K562 (cell line): ENCODE measurements around the gene HSD3B7. TPM values are rescaled to one million over a fixed set of nuclear protein-coding genes. Genes with fewer than 3 reads are reported as not detected.

Experiments used
- ATF1 ChIP-seq, 2 experiments: fragments of 450-650 bp in 1 of 2; IDR thresholded peaks; 2 replicates each; pipeline ENCODE4 v1.6.1; 2016; ENCODE audit warnings: missing compliant biosample characterization in 1 of 2, missing genetic modification characterization in 1 of 2
- CAMTA2 ChIP-seq: fragments of 250-450 bp; sonication (Bioruptor Pico); conservative IDR thresholded peaks from 2 replicates; pipeline ENCODE4 v1.5.1; 2022
- COPS2 ChIP-seq: fragments of 450-650 bp; conservative IDR thresholded peaks from 2 replicates; pipeline ENCODE4 v1.6.1; 2016; ENCODE audit warnings: mild to moderate bottlenecking, moderate library complexity
- ETV5 ChIP-seq: sonication (generic); formaldehyde crosslinking; IDR thresholded peaks from 2 replicates; pipeline ENCODE4 v1.4.0; 2020; ENCODE audit warnings: low read depth, mild to moderate bottlenecking, missing genetic modification reagents
- FOS ChIP-seq: IDR thresholded peaks from 3 replicates; pipeline ENCODE4 v1.6.1; 2011; ENCODE audit not compliant: insufficient read length; ENCODE audit errors: extremely low read depth
- PRPF4 ChIP-seq: fragments of 200-400 bp; formaldehyde crosslinking; IDR thresholded peaks from one replicate; pipeline ENCODE4 v1.6.1; 2017; ENCODE audit warnings: low read length, low read depth, mild to moderate bottlenecking; ENCODE audit not compliant: insufficient read depth, poor library complexity, severe bottlenecking
- SAFB ChIP-seq: fragments of 200-400 bp; formaldehyde crosslinking; IDR thresholded peaks from 2 replicates; pipeline ENCODE4 v1.6.1; 2017; ENCODE audit warnings: low read depth, low read length, borderline replicate concordance
- ZBTB17 ChIP-seq: fragments of 450-650 bp; formaldehyde crosslinking; IDR thresholded peaks from 2 replicates; pipeline ENCODE4 v1.4.0; 2020; ENCODE audit warnings: mild to moderate bottlenecking
- ZNF253 ChIP-seq: fragments of 250-450 bp; sonication (Bioruptor Pico); conservative IDR thresholded peaks from 2 replicates; pipeline ENCODE4 v1.6.1; 2021; ENCODE audit warnings: mild to moderate bottlenecking
- ZNF695 ChIP-seq: fragments of 450-650 bp; formaldehyde crosslinking; IDR thresholded peaks from 2 replicates; pipeline ENCODE4 v1.4.0; 2020; ENCODE audit warnings: mild to moderate bottlenecking, moderate library complexity
- ZNF75A ChIP-seq: fragments of 450-650 bp; formaldehyde crosslinking; IDR thresholded peaks from 2 replicates; pipeline ENCODE4 v1.4.0; 2020; ENCODE audit warnings: mild to moderate bottlenecking
- polyA plus RNA-seq, 8 experiments: library from polyadenylated mRNA; depleted of rRNA in 4 of 8; stranded (reverse) in 5 of 8; unstranded in 3 of 8; fragments of >200 nt; fragmentation: Nextera tagmentation in 2 of 8; fragmentation: Illumina TruSeq in 1 of 8; extraction: Ambion mirVana in 2 of 8; extraction: Trizol in 1 of 8; gene quantifications; 2 replicates each; pipeline versions ENCODE4 v1.2.1 to v1.2.3, GENCODE V29; 2011 to 2014; ENCODE audit warnings: inconsistent platforms in 1 of 8, missing spikeins in 1 of 8
- total RNA-seq, 7 experiments: library from RNA; depleted of rRNA in 6 of 7; stranded (reverse); fragments of >200 nt in 6 of 7; fragmentation: Illumina TruSeq in 2 of 7; extraction: Trizol in 2 of 7; gene quantifications; 2 replicates each; pipeline versions ENCODE4 v1.2.1 to v1.2.3, GENCODE V29; 2011 to 2021; ENCODE audit warnings: low replicate concordance in 1 of 7
- TF ChIP-seq, protein P1 (sequence below): fragments of 150-350 bp; conservative IDR thresholded peaks from 2 replicates; pipeline ENCODE4 v1.6.1; 2014; ENCODE audit warnings: low read length
- TF ChIP-seq, protein P2 (sequence below): fragments of 200-800 bp; sonication (Bioruptor generic); IDR thresholded peaks from 2 replicates; pipeline ENCODE4 v1.6.1; 2016; ENCODE audit warnings: missing genetic modification characterization, missing compliant biosample characterization
- TF ChIP-seq, protein P3 (sequence below): fragments of 450-650 bp; formaldehyde crosslinking; IDR thresholded peaks from 2 replicates; pipeline ENCODE4 v1.4.0; 2020; ENCODE audit warnings: mild to moderate bottlenecking, moderate library complexity
- TF ChIP-seq, protein P4 (sequence below), 3 experiments: fragments of 200-800 bp in 1 of 3; sonication (Bioruptor generic) in 1 of 3; sonication (generic) in 1 of 3; formaldehyde crosslinking in 1 of 3; IDR thresholded peaks; 2 replicates each; pipeline versions ENCODE4 v1.6.1 to v1.8.0; 2016 to 2022; ENCODE audit warnings: mild to moderate bottlenecking in 2 of 3, missing compliant biosample characterization in 2 of 3, missing genetic modification characterization in 2 of 3, missing genetic modification reagents in 1 of 3

The HSD3B7 gene
- total and polyA plus RNA-seq, 9 of the 15 experiments (the other 6 are each of a cell fraction or from before 2014, with no cell fraction given) = 5.4 to 49.1 (median 23.0) TPM

DNA sequence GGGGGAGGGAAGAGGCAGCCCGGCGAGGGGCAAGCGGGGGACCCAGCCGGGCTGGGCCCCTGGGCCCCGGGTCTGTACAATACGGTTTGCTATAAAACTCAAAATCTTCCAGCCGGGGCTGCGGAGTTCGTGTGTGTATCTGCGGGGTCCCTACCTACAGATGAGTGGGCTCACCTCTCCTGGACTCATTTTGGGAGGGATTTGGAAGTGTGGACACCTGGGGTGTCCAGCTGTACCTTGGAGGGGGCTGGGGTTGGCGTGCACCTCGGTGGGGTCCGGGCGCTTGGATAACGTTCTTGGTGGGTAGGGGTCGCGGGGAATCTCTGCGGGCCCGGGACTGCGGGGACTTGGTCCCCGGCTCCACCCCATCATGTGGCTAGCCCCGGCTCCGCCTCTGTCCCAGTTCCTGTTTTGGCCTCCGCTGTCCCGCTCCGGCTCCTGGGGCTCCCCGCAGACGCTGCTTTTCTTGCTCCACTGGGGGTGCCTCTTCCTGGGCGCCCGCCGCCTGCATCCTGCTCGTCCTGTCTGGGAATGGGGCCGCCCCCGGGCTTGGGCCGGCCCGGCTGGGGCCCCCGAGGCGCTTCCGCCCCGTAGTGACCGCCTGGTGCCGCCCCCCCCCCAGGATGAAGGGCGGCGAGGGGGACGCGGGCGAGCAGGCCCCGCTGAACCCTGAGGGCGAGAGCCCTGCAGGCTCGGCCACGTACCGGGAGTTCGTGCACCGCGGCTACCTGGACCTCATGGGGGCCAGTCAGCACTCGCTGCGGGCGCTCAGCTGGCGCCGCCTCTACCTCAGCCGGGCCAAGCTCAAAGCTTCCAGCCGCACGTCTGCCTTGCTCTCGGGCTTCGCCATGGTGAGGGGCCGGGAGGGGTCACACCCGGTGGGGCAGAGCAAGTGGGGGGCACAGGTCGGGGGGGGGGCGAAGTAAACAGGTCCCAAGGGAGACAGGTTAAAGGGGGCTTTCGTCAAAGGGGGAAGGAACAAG lies 36.0 kb upstream of the HSD3B7 start, which contains the start of gene ORAI3 (continued):
- TF ChIP-seq, protein P1, sequence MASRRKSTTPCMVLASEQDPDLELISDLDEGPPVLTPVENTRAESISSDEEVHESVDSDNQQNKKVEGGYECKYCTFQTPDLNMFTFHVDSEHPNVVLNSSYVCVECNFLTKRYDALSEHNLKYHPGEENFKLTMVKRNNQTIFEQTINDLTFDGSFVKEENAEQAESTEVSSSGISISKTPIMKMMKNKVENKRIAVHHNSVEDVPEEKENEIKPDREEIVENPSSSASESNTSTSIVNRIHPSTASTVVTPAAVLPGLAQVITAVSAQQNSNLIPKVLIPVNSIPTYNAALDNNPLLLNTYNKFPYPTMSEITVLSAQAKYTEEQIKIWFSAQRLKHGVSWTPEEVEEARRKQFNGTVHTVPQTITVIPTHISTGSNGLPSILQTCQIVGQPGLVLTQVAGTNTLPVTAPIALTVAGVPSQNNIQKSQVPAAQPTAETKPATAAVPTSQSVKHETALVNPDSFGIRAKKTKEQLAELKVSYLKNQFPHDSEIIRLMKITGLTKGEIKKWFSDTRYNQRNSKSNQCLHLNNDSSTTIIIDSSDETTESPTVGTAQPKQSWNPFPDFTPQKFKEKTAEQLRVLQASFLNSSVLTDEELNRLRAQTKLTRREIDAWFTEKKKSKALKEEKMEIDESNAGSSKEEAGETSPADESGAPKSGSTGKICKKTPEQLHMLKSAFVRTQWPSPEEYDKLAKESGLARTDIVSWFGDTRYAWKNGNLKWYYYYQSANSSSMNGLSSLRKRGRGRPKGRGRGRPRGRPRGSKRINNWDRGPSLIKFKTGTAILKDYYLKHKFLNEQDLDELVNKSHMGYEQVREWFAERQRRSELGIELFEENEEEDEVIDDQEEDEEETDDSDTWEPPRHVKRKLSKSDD = no peak
- TF ChIP-seq COPS2 (no peak), ZBTB17 (CRISPR knock-in tag) (no peak), ZNF695 (CRISPR knock-in tag) (no peak), CAMTA2 (CRISPR knock-in tag) (no peak), FOS (no peak), ZNF253 (CRISPR knock-in tag) (no peak), PRPF4 (no peak), ATF1 (CRISPR knock-in tag; IDR thresholded peaks at IDR 0.05) (no peak), ATF1 (tag; IDR thresholded peaks at IDR 0.05) (no peak), SAFB (no peak), ETV5 (CRISPR knock-in tag) (peak; percentile 54; the same call in 1 of the 2 replicates), ZNF75A (CRISPR knock-in tag) (no peak)
- TF ChIP-seq, protein P2, sequence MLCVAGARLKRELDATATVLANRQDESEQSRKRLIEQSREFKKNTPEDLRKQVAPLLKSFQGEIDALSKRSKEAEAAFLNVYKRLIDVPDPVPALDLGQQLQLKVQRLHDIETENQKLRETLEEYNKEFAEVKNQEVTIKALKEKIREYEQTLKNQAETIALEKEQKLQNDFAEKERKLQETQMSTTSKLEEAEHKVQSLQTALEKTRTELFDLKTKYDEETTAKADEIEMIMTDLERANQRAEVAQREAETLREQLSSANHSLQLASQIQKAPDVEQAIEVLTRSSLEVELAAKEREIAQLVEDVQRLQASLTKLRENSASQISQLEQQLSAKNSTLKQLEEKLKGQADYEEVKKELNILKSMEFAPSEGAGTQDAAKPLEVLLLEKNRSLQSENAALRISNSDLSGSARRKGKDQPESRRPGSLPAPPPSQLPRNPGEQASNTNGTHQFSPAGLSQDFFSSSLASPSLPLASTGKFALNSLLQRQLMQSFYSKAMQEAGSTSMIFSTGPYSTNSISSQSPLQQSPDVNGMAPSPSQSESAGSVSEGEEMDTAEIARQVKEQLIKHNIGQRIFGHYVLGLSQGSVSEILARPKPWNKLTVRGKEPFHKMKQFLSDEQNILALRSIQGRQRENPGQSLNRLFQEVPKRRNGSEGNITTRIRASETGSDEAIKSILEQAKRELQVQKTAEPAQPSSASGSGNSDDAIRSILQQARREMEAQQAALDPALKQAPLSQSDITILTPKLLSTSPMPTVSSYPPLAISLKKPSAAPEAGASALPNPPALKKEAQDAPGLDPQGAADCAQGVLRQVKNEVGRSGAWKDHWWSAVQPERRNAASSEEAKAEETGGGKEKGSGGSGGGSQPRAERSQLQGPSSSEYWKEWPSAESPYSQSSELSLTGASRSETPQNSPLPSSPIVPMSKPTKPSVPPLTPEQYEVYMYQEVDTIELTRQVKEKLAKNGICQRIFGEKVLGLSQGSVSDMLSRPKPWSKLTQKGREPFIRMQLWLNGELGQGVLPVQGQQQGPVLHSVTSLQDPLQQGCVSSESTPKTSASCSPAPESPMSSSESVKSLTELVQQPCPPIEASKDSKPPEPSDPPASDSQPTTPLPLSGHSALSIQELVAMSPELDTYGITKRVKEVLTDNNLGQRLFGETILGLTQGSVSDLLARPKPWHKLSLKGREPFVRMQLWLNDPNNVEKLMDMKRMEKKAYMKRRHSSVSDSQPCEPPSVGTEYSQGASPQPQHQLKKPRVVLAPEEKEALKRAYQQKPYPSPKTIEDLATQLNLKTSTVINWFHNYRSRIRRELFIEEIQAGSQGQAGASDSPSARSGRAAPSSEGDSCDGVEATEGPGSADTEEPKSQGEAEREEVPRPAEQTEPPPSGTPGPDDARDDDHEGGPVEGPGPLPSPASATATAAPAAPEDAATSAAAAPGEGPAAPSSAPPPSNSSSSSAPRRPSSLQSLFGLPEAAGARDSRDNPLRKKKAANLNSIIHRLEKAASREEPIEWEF (CRISPR knock-in tag) = no peak
- TF ChIP-seq, protein P3, sequence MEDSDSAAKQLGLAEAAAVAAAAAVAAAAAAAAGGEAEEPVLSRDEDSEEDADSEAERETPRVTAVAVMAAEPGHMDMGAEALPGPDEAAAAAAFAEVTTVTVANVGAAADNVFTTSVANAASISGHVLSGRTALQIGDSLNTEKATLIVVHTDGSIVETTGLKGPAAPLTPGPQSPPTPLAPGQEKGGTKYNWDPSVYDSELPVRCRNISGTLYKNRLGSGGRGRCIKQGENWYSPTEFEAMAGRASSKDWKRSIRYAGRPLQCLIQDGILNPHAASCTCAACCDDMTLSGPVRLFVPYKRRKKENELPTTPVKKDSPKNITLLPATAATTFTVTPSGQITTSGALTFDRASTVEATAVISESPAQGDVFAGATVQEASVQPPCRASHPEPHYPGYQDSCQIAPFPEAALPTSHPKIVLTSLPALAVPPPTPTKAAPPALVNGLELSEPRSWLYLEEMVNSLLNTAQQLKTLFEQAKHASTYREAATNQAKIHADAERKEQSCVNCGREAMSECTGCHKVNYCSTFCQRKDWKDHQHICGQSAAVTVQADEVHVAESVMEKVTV (CRISPR knock-in tag) = no peak
- TF ChIP-seq, protein P4, sequence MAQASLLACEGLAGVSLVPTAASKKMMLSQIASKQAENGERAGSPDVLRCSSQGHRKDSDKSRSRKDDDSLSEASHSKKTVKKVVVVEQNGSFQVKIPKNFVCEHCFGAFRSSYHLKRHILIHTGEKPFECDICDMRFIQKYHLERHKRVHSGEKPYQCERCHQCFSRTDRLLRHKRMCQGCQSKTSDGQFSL (CRISPR knock-in tag; IDR thresholded peaks at IDR 0.05) = peak; percentile 90
- TF ChIP-seq, protein P4 (tag; IDR thresholded peaks at IDR 0.05) = peak in 1 of 2 experiments; percentile 88; a peak in 2 of 4 replicates
